Panc1 (cell line): ENCODE data around the gene NKD1.

ENCODE experiments used
- POLR2AphosphoS5 ChIP-seq: IDR thresholded peaks from 2 replicates; pipeline ENCODE4 v1.6.1; 2012; ENCODE audit warnings: mild to moderate bottlenecking, low read depth, low read length, moderate library complexity
- TCF7L2 ChIP-seq: IDR thresholded peaks from 2 replicates; pipeline ENCODE4 v1.6.1; 2011; ENCODE audit warnings: mild to moderate bottlenecking, low read depth, low read length, inconsistent platforms
- TF ChIP-seq, protein P1 (sequence below): fragments of 450-650 bp; IDR thresholded peaks from 2 replicates; pipeline ENCODE4 v1.5.1; 2017; ENCODE audit warnings: mild to moderate bottlenecking
- TF ChIP-seq, protein P2 (sequence below), 2 experiments: IDR thresholded peaks; 2 replicates each; pipeline ENCODE4 v1.6.1; 2011 to 2012; ENCODE audit warnings: low read depth in 2 of 2, control low read depth in 1 of 2, low read length in 1 of 2, mild to moderate bottlenecking in 1 of 2, moderate library complexity in 1 of 2; ENCODE audit not compliant: insufficient read depth in 1 of 2

DNA sequence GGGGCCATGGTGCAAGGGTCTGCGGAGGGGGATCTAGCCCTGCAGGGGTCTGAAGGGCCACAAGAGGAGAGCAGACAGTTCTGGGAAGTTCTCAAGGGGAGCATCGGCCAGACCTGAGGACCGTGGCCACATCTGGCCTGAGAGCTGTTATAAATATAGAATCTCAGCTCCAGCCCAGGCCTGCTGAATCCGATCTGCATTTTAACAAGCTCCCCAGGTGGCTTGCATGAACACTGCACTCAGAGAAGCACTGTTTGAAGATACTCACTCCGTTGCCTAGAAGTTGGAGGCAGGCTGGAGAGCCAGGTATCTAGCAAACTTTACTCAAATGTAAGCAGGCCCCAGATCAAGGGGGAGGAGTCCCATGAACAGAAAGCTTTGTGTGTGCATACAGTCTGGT, 61.3 kb downstream of the NKD1 start:
- TF ChIP-seq, protein P1, sequence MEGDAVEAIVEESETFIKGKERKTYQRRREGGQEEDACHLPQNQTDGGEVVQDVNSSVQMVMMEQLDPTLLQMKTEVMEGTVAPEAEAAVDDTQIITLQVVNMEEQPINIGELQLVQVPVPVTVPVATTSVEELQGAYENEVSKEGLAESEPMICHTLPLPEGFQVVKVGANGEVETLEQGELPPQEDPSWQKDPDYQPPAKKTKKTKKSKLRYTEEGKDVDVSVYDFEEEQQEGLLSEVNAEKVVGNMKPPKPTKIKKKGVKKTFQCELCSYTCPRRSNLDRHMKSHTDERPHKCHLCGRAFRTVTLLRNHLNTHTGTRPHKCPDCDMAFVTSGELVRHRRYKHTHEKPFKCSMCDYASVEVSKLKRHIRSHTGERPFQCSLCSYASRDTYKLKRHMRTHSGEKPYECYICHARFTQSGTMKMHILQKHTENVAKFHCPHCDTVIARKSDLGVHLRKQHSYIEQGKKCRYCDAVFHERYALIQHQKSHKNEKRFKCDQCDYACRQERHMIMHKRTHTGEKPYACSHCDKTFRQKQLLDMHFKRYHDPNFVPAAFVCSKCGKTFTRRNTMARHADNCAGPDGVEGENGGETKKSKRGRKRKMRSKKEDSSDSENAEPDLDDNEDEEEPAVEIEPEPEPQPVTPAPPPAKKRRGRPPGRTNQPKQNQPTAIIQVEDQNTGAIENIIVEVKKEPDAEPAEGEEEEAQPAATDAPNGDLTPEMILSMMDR: no peak
- TF ChIP-seq, protein P2, sequence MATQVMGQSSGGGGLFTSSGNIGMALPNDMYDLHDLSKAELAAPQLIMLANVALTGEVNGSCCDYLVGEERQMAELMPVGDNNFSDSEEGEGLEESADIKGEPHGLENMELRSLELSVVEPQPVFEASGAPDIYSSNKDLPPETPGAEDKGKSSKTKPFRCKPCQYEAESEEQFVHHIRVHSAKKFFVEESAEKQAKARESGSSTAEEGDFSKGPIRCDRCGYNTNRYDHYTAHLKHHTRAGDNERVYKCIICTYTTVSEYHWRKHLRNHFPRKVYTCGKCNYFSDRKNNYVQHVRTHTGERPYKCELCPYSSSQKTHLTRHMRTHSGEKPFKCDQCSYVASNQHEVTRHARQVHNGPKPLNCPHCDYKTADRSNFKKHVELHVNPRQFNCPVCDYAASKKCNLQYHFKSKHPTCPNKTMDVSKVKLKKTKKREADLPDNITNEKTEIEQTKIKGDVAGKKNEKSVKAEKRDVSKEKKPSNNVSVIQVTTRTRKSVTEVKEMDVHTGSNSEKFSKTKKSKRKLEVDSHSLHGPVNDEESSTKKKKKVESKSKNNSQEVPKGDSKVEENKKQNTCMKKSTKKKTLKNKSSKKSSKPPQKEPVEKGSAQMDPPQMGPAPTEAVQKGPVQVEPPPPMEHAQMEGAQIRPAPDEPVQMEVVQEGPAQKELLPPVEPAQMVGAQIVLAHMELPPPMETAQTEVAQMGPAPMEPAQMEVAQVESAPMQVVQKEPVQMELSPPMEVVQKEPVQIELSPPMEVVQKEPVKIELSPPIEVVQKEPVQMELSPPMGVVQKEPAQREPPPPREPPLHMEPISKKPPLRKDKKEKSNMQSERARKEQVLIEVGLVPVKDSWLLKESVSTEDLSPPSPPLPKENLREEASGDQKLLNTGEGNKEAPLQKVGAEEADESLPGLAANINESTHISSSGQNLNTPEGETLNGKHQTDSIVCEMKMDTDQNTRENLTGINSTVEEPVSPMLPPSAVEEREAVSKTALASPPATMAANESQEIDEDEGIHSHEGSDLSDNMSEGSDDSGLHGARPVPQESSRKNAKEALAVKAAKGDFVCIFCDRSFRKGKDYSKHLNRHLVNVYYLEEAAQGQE (IDR thresholded peaks at IDR 0.05; ENCODE audit: insufficient read depth in 1 of 2, low read depth in 2 of 2, low read length in 1 of 2): no peak
- TF ChIP-seq POLR2AphosphoS5 (no peak), TCF7L2 (no peak)
